Left lung (tissue), 10 donors: ENCODE measurements around the gene GPR135. TPM values are rescaled to one million over a fixed set of nuclear protein-coding genes. Genes with fewer than 3 reads are reported as not detected.

Experiments
- ATAC-seq: fragments of 200-7000 bp; cut with Tn5 transposase; one replicate; pipeline ENCODE4 v1.9.1; 2020; ENCODE audit warnings: moderate library complexity
- DNase-seq, 4 donors: peaks; one replicate each; pipeline ENCODE4 v3.0.0-alpha.2; 2013 to 2020
- H3K27ac ChIP-seq, 2 donors: fragments of 200-600 bp; sonication (generic) in 1 of 2; one replicate each; pipeline versions ENCODE4 v1.5.0 to v1.8.0; 2020 to 2021
- H3K27me3 ChIP-seq, 2 donors: fragments of 200-600 bp; sonication (generic) in 1 of 2; one replicate each; pipeline versions ENCODE4 v1.5.0 to v1.8.0; 2020 to 2021
- H3K36me3 ChIP-seq, 2 donors: fragments of 200-600 bp; sonication (generic) in 1 of 2; one replicate each; pipeline versions ENCODE4 v1.5.0 to v1.8.0; 2020 to 2021
- H3K4me1 ChIP-seq, 2 donors: fragments of 200-600 bp; one replicate each; pipeline ENCODE4 v1.8.0; 2021
- H3K4me3 ChIP-seq, 2 donors: fragments of 200-600 bp; sonication (generic) in 1 of 2; one replicate each; pipeline versions ENCODE4 v1.5.0 to v1.8.0; 2020 to 2021; ENCODE audit warnings: mild to moderate bottlenecking in 1 of 2
- H3K9me3 ChIP-seq, 2 donors: fragments of 200-600 bp; sonication (generic) in 1 of 2; one replicate each; pipeline versions ENCODE4 v1.5.0 to v1.8.0; 2020 to 2021
- intact Hi-C, 2 donors: fragments of 100-400 bp; cut with DNase I; formaldehyde crosslinking; loops; one replicate each; pipeline versions ENCODE4 v1.11.2 to v1.14.2; 2022
- polyA plus RNA-seq, 6 donors: library from polyadenylated mRNA; unstranded; fragments of 120-200 nt; gene quantifications; one replicate each; pipeline ENCODE4 v1.2.1, GENCODE V29; 2013; ENCODE audit not compliant: insufficient read length in 6 of 6
- total RNA-seq, 2 donors: library from RNA; stranded (reverse); fragmentation: NEBNext Ultra II Directional; extraction: Animal tissue kit (Norgen Biotek cat#: 25700); gene quantifications; one replicate each; pipeline ENCODE4 v1.2.1, GENCODE V29; 2021
- TF ChIP-seq, protein P1 (sequence below), 2 donors: fragments of 200-600 bp; sonication (generic) in 1 of 2; IDR thresholded peaks; one replicate each; pipeline versions ENCODE4 v1.5.0 to v1.8.0; 2021; ENCODE audit warnings: antibody characterized with exemption in 2 of 2
- donor health status: DM: no; HTN: yes; CAD: no.
- donor health status: DM: no; HTN: no; CAD: no.

Gene GPR135
- total and polyA plus RNA-seq, 8 donors = 1.7 to 6.9 (median 5.7) TPM

GRCh38 chr14:59500732-59501131 is 35.6 kb upstream of the GPR135 start:
- no peak overlapping the region for H3K4me3 ChIP-seq
- ATAC-seq (no peak), DNase-seq (no peak)
- intact Hi-C loops = loop anchor here in 1 of 2 donors (10.0 kb wide), 1 partner anchor 74 kb away; the partner anchor contains the start of gene CCDC175
- H3K9me3 ChIP-seq = no peaks in the 10 kb centered on the region
- no peak overlapping the region for H3K27ac ChIP-seq
- no peaks in the 10 kb centered on the region for H3K27me3 ChIP-seq
- TF ChIP-seq, protein P1, sequence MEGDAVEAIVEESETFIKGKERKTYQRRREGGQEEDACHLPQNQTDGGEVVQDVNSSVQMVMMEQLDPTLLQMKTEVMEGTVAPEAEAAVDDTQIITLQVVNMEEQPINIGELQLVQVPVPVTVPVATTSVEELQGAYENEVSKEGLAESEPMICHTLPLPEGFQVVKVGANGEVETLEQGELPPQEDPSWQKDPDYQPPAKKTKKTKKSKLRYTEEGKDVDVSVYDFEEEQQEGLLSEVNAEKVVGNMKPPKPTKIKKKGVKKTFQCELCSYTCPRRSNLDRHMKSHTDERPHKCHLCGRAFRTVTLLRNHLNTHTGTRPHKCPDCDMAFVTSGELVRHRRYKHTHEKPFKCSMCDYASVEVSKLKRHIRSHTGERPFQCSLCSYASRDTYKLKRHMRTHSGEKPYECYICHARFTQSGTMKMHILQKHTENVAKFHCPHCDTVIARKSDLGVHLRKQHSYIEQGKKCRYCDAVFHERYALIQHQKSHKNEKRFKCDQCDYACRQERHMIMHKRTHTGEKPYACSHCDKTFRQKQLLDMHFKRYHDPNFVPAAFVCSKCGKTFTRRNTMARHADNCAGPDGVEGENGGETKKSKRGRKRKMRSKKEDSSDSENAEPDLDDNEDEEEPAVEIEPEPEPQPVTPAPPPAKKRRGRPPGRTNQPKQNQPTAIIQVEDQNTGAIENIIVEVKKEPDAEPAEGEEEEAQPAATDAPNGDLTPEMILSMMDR (IDR thresholded peaks at IDR 0.05) = no peak
- H3K4me1 ChIP-seq = no peaks in the 10 kb centered on the region
- H3K36me3 ChIP-seq = peaks cover 5 to 57% of the 10 kb centered on the region in 2 donors

DNA sequence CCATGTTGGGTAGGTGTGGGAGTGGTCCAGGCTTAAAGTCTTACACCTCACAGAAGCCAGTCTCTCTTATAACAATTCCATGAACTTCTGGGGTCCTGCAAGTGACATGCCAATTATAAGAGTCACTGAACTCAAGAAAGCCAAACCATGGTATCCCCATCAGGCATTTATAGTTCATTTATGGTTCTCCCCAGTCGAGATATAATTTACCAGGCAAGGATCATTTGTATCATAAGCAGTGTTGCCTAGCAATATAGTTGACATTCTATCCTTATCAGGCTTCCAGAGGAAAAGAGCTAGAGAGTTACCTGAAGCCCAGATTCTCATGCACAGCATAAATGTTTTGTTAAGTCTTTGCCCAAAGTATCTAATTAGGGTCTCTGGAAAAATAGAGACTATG is 27.2 kb upstream of the GPR135 start:
- intact Hi-C loops = no loop called here
- H3K27ac ChIP-seq = no peak overlapping the region
- H3K36me3 ChIP-seq = peaks cover 0 to 88% of the 10 kb centered on the region in 2 donors

GRCh38 chr14:59490756-59491155 is 25.6 kb upstream of the GPR135 start:
- DNase-seq (no peak), ATAC-seq (no peak)
- intact Hi-C loops = no loop called here

More for the DNA sequence above, 27.2 kb upstream of the GPR135 start:
- ATAC-seq (no peak), DNase-seq (no peak)
- Histone ChIP-seq H3K4me3 (no peak overlapping the region), H3K9me3 (no peaks in the 10 kb centered on the region), H3K4me1 (peaks cover 0 to 6% of the 10 kb centered on the region in 2 donors), H3K27me3 (no peaks in the 10 kb centered on the region)
- TF ChIP-seq, protein P1 (IDR thresholded peaks at IDR 0.05) = no peak

GRCh38 chr14:59484639-59485175 is 19.5 kb upstream of the GPR135 start:
- TF ChIP-seq, protein P1 (IDR thresholded peaks at IDR 0.05) = no peak
- Histone ChIP-seq H3K4me1 (peaks cover 22 to 70% of the 10 kb centered on the region in 2 donors), H3K4me3 (peak overlapping the region; percentile 93 to 94), H3K9me3 (no peaks in the 10 kb centered on the region), H3K36me3 (peaks cover 0 to 11% of the 10 kb centered on the region in 2 donors), H3K27ac (peak overlapping the region; percentile 93 to 96), H3K27me3 (no peaks in the 10 kb centered on the region)
- intact Hi-C loops = no loop called here
- no peak for DNase-seq
- ATAC-seq = peak; percentile 60

More at GRCh38 chr14:59490756-59491155, 25.6 kb upstream of the GPR135 start:
- TF ChIP-seq, protein P1 (IDR thresholded peaks at IDR 0.05) = no peak
- no peak overlapping the region for H3K4me3 ChIP-seq
- H3K27ac ChIP-seq = no peak overlapping the region
- no peaks in the 10 kb centered on the region for H3K9me3 ChIP-seq
- peaks cover 0 to 23% of the 10 kb centered on the region in 2 donors for H3K4me1 ChIP-seq
- H3K27me3 ChIP-seq = no peaks in the 10 kb centered on the region
- H3K36me3 ChIP-seq = peaks cover 0 to 72% of the 10 kb centered on the region in 2 donors

GRCh38 chr14:59483819-59484638 is 18.8 kb upstream of the GPR135 start, which contains the start of the genes JKAMP and L3HYPDH:
Gene JKAMP, plus strand, starts transcription at chr14:59484517. Its CDS starts 73 bp downstream, at chr14:59484590.
Gene L3HYPDH, minus strand, starts transcription at chr14:59484408. Its CDS starts 92 bp downstream, at chr14:59484316.
- Histone ChIP-seq H3K9me3 (no peaks in the 10 kb centered on the region), H3K36me3 (peaks cover 0 to 4% of the 10 kb centered on the region in 2 donors), H3K27me3 (no peaks in the 10 kb centered on the region), H3K4me1 (peaks cover 22 to 71% of the 10 kb centered on the region in 2 donors), H3K27ac (peak within 1 kb of the TSS; percentile 93 to 96), H3K4me3 (peak within 1 kb of the TSS; percentile 93 to 94)
- intact Hi-C loops = no loop called here
- DNase-seq = peak; percentile 97 to 99 (median 98)
- peak; percentile 97 for ATAC-seq
- TF ChIP-seq, protein P1 (IDR thresholded peaks at IDR 0.05) = peak; percentile 57 to 64
